ENCODE results near the gene RPH3AL. TPM values are rescaled to one million over a fixed set of nuclear protein-coding genes. Genes with fewer than 3 reads are reported as not detected.
A peak's percentile ranks its signal among the peaks of the same experiment; 100 is the strongest.

The RPH3AL gene
- total and polyA plus RNA-seq, 2 of the 8 experiments (the other 6 are each of a cell fraction or from before 2014, with no cell fraction given): 5.6 to 5.8 TPM

DNA sequence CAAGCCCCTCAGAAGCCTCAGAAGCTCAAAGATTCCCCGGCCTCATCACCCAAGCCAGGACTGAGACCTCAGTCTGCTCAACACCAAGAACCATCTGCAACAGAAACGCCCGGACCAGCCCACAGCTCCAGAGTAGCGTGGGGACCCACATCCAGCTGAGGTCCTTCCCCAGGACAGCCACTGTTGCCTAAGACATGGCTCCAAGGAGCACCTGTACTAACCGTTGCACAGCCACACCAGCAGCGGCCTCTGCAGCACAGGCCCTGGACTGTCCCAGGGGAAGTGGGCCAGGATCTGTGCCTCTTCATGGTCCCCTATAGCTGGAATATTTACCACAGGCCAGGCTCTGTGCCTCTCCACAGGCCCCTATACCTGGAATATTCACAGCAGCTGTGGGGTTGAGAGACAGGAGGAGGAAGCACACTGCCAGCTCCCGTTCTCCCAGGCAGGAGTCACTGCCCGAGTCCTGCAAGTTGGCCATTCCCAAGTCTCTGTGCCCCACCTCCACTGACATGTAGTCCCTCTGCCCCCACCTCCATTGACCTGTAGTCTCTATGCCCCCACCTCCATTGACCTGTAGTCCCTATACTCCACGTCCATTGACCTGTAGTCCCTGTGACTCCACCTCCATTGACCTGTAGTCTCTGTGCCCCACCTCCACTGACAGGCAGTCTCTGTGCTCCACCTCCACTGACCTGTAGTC lies 38.5 kb downstream of the RPH3AL start:
- Histone ChIP-seq H3K18ac (ENCODE audit: extremely low read depth, low read length) (no peak overlapping the region), H2BK20ac (ENCODE audit: low read length) (no peak overlapping the region), H3K9ac (replicated peaks in 1 of 4; ENCODE audit: extremely low read depth in 1 of 4, low read depth in 3 of 4, low read length in 3 of 4) (no peak overlapping the region), H3K4me3 (ENCODE audit: extremely low read depth in 1 of 4, insufficient read depth in 2 of 4, low read depth in 3 of 4, low read length in 4 of 4) (no peak overlapping the region), H3K36me3 (ENCODE audit: control insufficient read depth in 2 of 4, insufficient read depth in 4 of 4, low read length in 3 of 4) (no peaks in the 10 kb centered on the region), H2AK5ac (ENCODE audit: low read depth, low read length) (no peak overlapping the region), H3K4ac (replicated peaks; ENCODE audit: insufficient read length, low read depth, low read length) (no peak overlapping the region), H4K91ac (replicated peaks; ENCODE audit: insufficient read length, low read length) (no peak overlapping the region), H3K23me2 (ENCODE audit: low read depth, low read length) (no peaks in the 10 kb centered on the region), H2BK120ac (replicated peaks; ENCODE audit: low read depth, low read length) (no peak overlapping the region), H3K27ac (ENCODE audit: low read depth, low read length) (no peak overlapping the region), H3K56ac (replicated peaks; ENCODE audit: insufficient read length, low read depth, low read length) (no peak overlapping the region), H4K8ac (ENCODE audit: extremely low read depth, insufficient read depth, low read length) (0 out of 2 replicates have a peak overlapping the region, but pooled peaks have one; percentile 4), H2BK5ac (ENCODE audit: low read depth, low read length) (no peak overlapping the region), H3K79me1 (ENCODE audit: low read depth, low read length) (no peaks in the 10 kb centered on the region), H3K4me2 (ENCODE audit: insufficient read depth in 1 of 2, low read depth in 2 of 2, low read length in 2 of 2) (no peak overlapping the region), H2AFZ (ENCODE audit: low read length) (no peak overlapping the region), H2BK12ac (ENCODE audit: low read depth, low read length) (no peak overlapping the region), H3K79me2 (ENCODE audit: control insufficient read depth in 1 of 2, insufficient read depth in 2 of 2, low read length in 2 of 2) (no peaks in the 10 kb centered on the region), H4K5ac (ENCODE audit: insufficient read length, low read depth, low read length) (no peak overlapping the region), H3K27me3 (replicated peaks in 1 of 4; ENCODE audit: control insufficient read depth in 3 of 4, extremely low read depth in 1 of 4, insufficient read depth in 3 of 4, low read length in 3 of 4) (no peaks in the 10 kb centered on the region), H2BK15ac (ENCODE audit: low read length) (no peak overlapping the region), H3K23ac (ENCODE audit: insufficient read length) (no peak overlapping the region), H3K14ac (ENCODE audit: insufficient read length) (no peak overlapping the region), H4K20me1 (replicated peaks in 1 of 2; ENCODE audit: control insufficient read depth in 1 of 2, insufficient read depth in 2 of 2, low read length in 2 of 2) (no peaks in the 10 kb centered on the region), H3K4me1 (replicated peaks in 1 of 4; ENCODE audit: control insufficient read depth in 3 of 4, insufficient read depth in 4 of 4, low read length in 3 of 4) (peaks cover 4 to 20% (median 15%) of the 10 kb centered on the region in 4 experiments), H3K9me3 (ENCODE audit: insufficient read depth in 2 of 2, low read depth in 1 of 2, low read length in 1 of 2) (no peaks in the 10 kb centered on the region)
- FAIRE-seq (no peak), DNase-seq (ENCODE audit: low read depth in 1 of 2, low spot score in 2 of 2) (no peak)
- CTCF ChIA-PET (ENCODE audit: partially characterized antibody): interaction anchor here (0.9 to 1.6 kb wide), 2 partner anchors 12 to 98 kb away, joined by 3 read pairs; no protein-coding TSS in a partner anchor
- TF ChIP-seq RXRA (IDR thresholded peaks at IDR 0.05; ENCODE audit: insufficient read depth, low read depth, low read length) (no peak), RAD21 (IDR thresholded peaks at IDR 0.05 in 1 of 2, conservative IDR thresholded peaks at IDR 0.05 in 1 of 2; ENCODE audit: low read depth in 2 of 2, low read length in 2 of 2) (no peak), EP300 (IDR thresholded peaks at IDR 0.05; ENCODE audit: borderline replicate concordance in 1 of 2, low read depth in 2 of 2, low read length in 2 of 2) (no peak), SRF (IDR thresholded peaks at IDR 0.05; ENCODE audit: low read depth, low read length) (no peak), EGR1 (IDR thresholded peaks at IDR 0.05; ENCODE audit: borderline replicate concordance, low read depth, low read length) (no peak), SIX5 (IDR thresholded peaks at IDR 0.05; ENCODE audit: low read depth, low read length) (no peak), BRCA1 (IDR thresholded peaks at IDR 0.05; ENCODE audit: low read depth, low read length) (no peak)
- TF ChIP-seq, protein P1, sequence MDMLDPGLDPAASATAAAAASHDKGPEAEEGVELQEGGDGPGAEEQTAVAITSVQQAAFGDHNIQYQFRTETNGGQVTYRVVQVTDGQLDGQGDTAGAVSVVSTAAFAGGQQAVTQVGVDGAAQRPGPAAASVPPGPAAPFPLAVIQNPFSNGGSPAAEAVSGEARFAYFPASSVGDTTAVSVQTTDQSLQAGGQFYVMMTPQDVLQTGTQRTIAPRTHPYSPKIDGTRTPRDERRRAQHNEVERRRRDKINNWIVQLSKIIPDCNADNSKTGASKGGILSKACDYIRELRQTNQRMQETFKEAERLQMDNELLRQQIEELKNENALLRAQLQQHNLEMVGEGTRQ (IDR thresholded peaks at IDR 0.05; ENCODE audit: low read length): no peak
- POLR2A ChIA-PET (ENCODE audit: partially characterized antibody): no interaction called here
- WGBS, 2 experiments (ENCODE audit: extremely low coverage in 1 of 2, insufficient coverage in 1 of 2, insufficient read length in 1 of 2, insufficient replicate concordance in 2 of 2, low coverage in 1 of 2, low lambda C conversion rate in 2 of 2, missing lambda C conversion rate in 1 of 2): 89% methylated on average over 9 of the region's 9 CpGs; no CpG with 5 or more reads in 1 of the 2 experiments

Data from H1 (cell line).